Upper lobe of left lung (tissue), 4 donors: ENCODE measurements around the gene KIAA0232.

Experiments used
- CTCF ChIP-seq, 6 experiments: fragments of 450-650 bp in 4 of 6; fragments of 200-600 bp in 2 of 6; sonication (generic) in 2 of 6; IDR thresholded peaks; one replicate each; pipeline ENCODE4 v1.5.1; 2016 to 2019; ENCODE audit warnings: antibody characterized with exemption in 6 of 6
- POLR2A ChIP-seq, 4 donors: fragments of 450-650 bp; IDR thresholded peaks; one replicate each; pipeline ENCODE4 v1.5.1; 2016 to 2017; ENCODE audit warnings: antibody characterized with exemption in 4 of 4, mild to moderate bottlenecking in 2 of 4

GRCh38 chr4:6857009-6857882 lies 74.7 kb downstream of the KIAA0232 start:
- TF ChIP-seq CTCF (IDR thresholded peaks at IDR 0.05): no peak
- no peak for TF ChIP-seq POLR2A (IDR thresholded peaks at IDR 0.05)
